Hepatic stellate cell (primary cell): Measurements from ENCODE around the gene NFE2L2.
"Not testable (repeated sequence)": the region's sequence is repeated elsewhere in the genome, so short reads cannot be mapped to it uniquely, and the experiment has no call there.

ENCODE experiments used
- DNase-seq: peaks from one replicate; pipeline ENCODE4 v3.0.0; 2011; ENCODE audit warnings: low spot score

The NFE2L2 gene

GRCh38 chr2:177279847-177280246 is 15.3 kb upstream of the NFE2L2 start:
- DNase-seq = no peak

DNA sequence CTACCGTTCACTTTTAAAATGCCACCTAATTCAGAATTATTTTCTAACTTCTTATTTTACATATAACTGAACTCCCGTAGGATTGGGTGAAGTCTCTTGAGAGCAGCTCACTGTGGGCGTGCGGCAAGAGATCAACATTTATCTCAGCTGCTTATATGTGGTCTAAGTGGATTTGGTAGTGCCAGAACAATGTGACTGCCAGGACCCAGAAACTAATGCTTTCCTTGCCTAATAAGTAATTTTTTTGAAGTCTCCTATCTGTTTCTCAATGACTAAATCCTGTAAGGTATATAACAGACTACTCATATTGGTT is 11.2 kb upstream of the NFE2L2 start:
- DNase-seq = no peak

DNA sequence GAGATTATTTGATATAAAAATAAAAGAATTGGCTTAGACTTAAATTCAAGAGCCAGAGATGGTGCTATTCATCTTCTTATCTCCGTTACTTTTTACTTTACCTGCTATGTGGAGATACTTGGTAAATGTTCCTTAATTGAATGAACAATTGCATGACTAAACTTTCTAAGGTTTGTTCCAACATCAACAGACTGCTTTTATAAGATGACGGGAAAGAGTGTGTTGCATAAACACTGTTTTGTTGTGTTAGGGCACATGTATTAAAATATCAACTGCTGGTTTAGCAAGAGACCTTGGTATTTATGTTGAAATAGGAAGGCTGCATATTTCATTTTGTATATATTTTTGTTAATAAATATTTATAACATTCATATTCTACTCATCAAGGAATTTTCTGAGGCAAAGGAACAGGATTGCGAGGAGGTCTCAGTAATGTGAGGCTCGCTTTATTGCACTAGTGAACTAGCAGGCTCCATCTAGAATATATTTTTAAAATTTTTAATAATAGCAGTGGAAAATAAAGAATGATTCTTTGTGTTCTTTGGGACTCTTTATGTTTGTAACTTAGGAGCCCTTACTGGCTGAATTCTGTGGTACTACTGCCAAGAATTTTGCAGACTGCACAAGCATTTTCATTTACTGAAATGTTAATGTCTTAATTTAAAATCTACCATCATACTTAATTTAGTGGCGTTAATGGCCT is 10.7 kb upstream of the NFE2L2 start:
- no peak for DNase-seq

DNA sequence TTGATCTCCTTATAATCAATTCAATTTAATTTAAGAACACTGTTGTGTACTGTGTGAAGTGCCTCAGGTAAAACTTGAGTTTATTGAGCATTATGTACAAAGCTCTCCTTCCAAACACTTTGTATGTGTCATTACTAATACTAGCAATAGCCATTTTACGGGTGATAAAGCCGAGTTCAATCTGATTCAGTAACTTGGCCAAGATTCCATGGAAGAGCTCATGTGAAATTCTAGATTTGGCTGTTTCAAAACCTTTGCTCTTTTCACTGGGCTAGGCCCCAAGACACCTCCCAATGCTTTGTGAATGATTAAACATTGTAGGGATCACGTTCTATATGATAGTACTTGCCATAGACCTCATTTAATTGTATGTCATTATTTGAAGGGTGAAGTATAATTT is 8.9 kb upstream of the NFE2L2 start:
- DNase-seq = no peak

DNA sequence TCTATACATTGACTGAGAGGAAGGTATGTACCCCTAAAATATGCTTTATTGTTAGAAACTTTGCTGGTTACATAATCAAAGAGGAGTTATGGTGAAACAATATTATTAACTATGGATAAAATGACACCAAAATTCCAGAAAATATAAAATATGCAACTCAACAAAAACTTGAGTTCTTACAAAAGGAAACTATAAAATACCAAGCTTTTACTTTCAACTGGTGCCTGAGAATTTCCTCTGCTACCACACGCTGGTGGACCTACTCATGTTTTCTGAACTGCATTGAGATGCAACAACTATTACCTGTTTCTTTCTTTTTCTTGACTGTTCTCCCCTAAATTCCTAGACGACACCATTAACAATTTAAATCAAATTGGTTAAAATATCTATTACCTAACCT is 8.2 kb upstream of the NFE2L2 start:
- DNase-seq = no peak

DNA sequence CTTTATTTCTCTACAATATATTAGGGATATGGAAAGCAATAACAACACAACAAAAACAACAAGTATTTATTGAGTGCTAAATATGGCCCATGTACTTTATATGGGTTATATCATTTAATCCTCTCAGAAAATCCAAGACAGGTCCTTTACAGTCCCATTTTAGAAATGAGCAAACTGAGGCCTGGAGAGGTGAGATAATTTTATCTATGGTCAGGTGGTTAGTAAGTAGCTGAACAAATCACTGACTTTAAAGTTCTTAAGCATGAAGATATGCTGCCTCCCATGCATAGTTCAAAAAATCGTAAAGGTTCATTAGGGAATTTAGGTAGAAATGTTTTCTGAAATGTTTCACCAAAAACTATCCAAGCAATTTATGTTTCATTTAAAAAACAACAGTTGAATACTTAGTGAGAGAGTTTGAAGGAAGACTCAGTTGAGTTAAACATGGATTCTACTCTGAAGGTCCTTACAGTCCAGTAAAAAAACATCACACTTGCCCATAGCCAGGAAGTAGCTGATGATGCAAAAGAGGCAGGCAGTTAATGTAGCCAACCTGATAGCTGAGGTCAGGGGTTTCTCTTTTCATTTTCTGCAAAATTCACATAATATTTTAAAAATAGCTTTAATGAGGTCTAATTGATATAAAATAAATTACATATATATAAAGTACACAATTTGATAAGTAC is 7.6 kb upstream of the NFE2L2 start:
- no peak for DNase-seq

- no peak for DNase-seq
Measured at GRCh38 chr2:177270531-177270930, 6.0 kb upstream of the NFE2L2 start.

GRCh38 chr2:177268901-177269300 is 4.4 kb upstream of the NFE2L2 start:
- no peak for DNase-seq

DNA sequence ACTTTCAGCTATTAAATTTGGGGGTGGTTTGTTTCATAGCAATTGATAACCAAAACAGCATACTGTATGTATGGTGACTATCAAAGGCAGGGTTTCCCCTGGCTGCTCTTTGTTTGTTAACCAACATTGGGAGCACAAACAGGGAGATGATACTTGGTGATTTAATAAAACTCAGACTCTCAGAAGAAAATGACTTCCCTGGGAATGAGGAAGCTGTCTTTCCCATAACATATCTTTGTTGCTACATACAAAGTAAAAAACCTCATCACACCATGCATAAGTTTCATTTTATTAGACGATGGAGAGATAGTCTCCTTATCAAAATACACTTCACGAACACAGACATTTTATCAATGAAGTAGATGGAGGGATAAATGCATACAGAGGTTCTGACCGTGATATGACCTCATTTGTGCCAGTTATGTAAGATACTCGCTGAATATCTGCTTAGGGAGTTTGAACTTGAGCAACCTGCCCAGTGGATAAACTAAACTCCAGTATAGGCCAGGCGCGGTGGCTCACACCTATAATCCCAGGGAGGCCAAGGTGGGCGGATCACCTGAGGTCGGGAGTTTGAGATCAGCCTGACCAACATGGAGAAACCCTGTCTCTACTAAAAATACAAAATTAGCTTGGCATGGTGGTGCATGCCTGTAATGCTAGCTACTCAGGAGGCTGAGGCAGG is 3.8 kb upstream of the NFE2L2 start:
- DNase-seq = no peak

DNA sequence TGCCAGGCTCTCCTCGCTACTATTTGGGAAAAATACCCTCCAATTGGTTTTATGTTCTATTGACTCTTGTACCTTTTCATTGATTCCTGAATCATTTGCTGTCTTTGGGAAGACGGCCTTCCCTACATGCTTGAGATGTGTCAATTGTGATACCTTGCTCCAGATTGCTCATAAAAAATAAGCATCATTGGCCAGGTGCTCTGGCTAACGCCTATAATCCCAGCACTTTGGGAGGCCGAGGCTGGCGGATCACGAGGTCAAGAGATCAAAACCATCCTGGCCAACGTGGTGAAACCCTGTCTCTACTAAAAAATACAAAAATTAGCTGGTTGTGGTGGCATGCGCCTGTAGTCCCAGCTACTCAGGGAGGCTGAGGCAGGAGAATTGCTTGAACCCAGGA is 2.4 kb upstream of the NFE2L2 start:
- DNase-seq = not testable (repeated sequence)

DNA sequence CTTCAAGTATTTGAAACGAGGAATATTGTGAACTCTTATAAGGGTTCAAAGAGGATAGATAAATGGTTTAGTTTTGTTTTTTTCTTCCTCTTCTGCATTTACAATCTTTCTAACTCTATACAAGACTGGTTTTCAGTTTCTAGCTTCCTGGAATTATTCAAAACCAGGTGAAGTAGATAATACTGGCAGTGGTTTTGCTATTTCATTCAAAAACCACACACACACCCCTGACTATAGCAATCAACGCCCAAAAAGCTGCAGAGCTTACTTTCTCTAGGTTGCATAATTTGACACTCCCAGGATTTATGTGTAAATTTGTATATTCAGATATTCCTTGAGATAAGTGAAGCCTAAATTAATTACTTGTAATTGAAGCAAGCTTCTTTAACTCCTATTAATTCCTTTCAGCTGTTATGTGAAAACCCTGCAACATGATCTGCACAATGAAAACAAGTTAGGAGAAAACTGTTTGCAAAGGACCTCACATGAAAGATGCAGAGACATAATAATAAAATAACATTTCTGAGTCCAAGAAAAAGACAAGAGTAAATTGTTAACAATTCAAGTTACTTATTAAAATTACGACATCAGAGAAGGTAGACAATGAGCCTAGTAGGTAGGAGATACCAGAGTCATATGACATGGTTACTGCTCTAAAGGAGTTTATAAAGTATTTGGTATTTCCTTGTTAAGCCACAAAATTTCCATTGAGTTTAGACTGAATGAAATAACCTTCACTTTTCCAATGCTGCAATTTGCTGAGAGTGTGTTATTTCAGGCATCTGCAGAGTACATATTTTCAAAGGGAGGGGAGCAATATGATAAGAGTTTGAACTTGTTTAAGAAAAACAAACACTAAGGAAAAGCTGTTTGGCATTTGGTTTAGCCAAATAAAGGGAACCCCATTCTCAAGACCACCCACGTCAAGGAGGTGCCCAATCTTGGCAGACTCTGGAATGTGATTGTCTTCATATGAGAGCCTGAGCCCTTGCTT is 1.6 kb upstream of the NFE2L2 start:
- peak; percentile 31 for DNase-seq

DNA sequence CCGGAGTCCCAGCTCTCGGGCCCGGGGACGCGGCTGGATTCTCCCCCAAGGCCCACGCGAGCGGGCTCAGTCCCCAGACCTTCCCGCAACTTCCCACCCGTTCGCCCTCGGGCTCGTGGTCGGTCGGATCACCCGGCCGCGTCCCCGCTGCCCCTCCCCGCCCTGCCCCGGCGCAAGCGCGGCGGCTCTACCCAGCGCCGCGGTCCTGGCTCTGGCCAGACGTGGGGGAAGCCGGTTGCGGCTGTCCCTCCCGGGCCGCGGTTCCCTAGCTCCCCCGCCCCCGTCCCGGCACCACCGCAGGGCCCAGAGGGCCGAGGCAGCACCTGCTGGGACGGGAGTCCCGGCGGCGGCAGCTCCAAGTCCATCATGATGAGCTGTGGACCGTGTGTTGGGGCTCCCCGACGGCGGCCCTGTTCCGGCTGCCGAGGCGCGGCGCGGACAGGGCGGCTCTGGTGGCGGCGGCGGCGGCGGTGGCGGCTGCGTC is 276 bp downstream of the NFE2L2 start:
- no peak for DNase-seq

- peak; percentile 83 for DNase-seq
Measured at GRCh38 chr2:177263451-177264208, 897 bp downstream of the NFE2L2 start.

DNA sequence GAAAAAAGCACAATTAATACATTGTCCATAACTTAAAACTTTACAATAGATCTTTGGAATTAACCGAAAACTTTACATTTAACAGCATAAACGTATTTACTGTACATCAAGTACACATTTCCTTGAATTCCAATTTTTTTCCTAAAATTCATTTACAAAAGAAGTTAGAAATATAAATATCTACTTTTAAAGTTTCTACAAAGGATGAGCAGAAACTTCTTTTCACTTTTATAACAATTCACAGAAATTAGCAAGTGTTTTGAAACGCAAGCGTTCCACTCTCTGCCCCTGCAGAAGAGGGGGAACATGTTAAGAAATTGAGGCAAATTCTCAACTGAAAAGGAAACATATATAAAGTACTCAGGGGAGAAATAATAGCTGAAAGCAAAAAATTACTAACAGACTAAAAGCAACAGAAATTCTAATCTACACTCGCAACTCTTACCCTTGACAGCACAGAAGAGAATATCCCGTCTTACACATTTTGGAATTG is 1.5 kb downstream of the NFE2L2 start:
- no peak for DNase-seq

- DNase-seq = no peak
Measured at GRCh38 chr2:177262092-177262491, 2.4 kb downstream of the NFE2L2 start.

- no peak for DNase-seq
Measured at GRCh38 chr2:177261116-177262060, 3.1 kb downstream of the NFE2L2 start.

DNA sequence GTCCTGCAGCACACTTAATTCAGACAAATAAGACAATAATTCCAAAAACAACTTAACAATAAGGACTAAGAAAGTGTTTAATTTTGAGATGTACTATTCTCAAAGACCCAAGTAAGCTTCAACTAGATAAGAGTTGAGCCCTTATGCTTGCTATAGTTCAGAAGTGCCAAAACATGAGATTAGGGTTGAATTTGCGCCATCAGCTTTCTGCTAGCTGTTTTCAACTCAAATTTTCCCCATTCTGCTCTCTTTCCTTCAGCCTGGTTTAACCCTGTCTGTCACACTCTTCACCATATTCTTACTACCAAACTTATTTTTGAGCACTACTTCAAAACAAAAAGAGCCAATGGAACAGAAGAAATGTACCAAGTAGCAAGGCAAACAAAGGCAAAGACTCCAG is 4.1 kb downstream of the NFE2L2 start:
- DNase-seq = no peak

DNA sequence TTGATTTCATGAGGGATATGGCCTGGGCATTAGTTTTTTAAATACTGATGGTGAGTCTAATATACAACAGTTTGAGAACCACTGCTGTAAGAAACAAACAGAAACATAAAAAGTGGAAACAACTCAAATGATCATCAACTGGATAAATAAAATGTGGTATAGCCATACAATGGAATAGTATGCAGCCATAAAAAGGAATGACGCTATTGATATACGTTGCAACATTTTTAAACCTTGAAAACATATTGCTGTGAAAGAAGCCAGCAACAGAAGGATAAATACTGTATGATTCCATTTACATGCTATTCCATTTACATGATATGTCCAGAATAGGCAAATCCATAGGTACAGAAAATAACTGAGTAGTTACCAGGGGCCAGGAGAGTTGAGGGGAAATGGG is 6.5 kb downstream of the NFE2L2 start:
- DNase-seq = no peak

- no peak for DNase-seq
Measured at GRCh38 chr2:177257471-177257870, 7.1 kb downstream of the NFE2L2 start.

GRCh38 chr2:177256695-177257094 is 7.8 kb downstream of the NFE2L2 start:
- DNase-seq = no peak
